Neural crest cell (in vitro differentiated cells): ENCODE data around the gene CACNB4. TPM values are rescaled to one million over a fixed set of nuclear protein-coding genes. Genes with fewer than 3 reads are reported as not detected.
"Not testable (repeated sequence)": the region's sequence is repeated elsewhere in the genome, so short reads cannot be mapped to it uniquely, and the experiment has no call there.

Experiments used
- DNase-seq: peaks from one replicate; pipeline ENCODE4 v3.0.0; 2021; ENCODE audit warnings: low read depth, mixed read lengths, low spot score
- H3K27ac Mint-ChIP-seq: one replicate; pipeline ENCODE4 v1.8.0; 2021; ENCODE audit warnings: mild to moderate bottlenecking, mixed read lengths; ENCODE audit not compliant: unreplicated experiment
- H3K27me3 Mint-ChIP-seq: 2 replicates; pipeline ENCODE4 v1.8.0; 2021; ENCODE audit warnings: low read depth, mild to moderate bottlenecking, mixed read lengths
- H3K36me3 Mint-ChIP-seq: 2 replicates; pipeline ENCODE4 v1.8.0; 2021; ENCODE audit warnings: low read depth, mild to moderate bottlenecking, mixed read lengths
- H3K4me1 Mint-ChIP-seq: 2 replicates; pipeline ENCODE4 v1.8.0; 2021; ENCODE audit warnings: mixed read lengths
- H3K4me3 Mint-ChIP-seq: one replicate; pipeline ENCODE4 v1.8.0; 2021; ENCODE audit warnings: mild to moderate bottlenecking, mixed read lengths
- H3K9me3 Mint-ChIP-seq: 2 replicates; pipeline ENCODE4 v1.8.0; 2021; ENCODE audit warnings: mixed read lengths
- total RNA-seq: library from RNA; stranded (reverse); gene quantifications from 2 replicates; pipeline ENCODE4 v1.2.1, GENCODE V29; 2021
- TF ChIP-seq, protein P1 (sequence below): fragments of 200-600 bp; sonication (generic); conservative IDR thresholded peaks from 2 replicates; pipeline ENCODE4 v1.5.0; 2021; ENCODE audit warnings: antibody characterized with exemption, mild to moderate bottlenecking

Gene CACNB4
- total RNA-seq, 1 donor from 2014 or later = 6.9 TPM

DNA sequence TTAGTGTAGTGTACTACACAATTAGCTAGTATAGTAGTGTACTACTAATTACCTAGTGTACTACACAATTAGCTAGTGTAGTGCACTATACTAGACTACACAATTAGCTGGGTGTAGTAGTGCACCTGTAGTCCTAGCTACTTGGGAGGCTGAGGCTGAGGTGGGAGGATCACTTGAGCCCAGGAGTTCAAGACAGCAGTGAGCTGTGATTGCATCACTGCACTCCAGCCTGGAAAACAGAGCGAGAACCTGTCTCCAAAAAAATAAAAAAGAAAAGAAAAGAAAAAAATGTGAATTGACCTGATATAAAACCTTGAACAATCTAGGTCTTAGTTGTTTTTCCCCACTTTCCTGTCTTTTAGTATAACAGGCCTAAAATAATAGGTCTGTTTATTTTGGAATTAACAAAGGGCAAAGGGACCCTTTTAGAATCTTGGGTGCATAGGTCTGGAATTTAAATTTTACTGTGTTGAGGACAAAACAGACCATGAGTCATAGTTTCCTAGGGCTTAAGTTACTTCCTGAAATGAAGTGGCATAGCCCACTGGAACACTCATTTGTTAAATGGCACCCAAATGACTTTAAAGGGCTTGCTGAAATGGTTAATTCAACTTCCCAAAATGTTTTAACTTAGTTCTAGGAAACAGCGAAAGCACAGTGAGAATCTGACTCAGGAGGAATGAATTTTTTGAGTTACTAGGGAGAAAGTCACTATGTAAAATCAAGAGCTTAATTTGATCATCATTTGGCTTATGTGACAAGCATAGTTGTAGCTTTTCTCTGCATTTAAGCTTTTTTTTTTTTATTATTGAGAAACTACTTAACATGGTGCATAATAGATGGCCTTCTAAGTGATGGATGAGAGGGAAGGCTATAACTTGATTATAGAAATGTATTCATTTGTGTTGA is 219.9 kb downstream of the CACNB4 start:
- TF ChIP-seq, protein P1, sequence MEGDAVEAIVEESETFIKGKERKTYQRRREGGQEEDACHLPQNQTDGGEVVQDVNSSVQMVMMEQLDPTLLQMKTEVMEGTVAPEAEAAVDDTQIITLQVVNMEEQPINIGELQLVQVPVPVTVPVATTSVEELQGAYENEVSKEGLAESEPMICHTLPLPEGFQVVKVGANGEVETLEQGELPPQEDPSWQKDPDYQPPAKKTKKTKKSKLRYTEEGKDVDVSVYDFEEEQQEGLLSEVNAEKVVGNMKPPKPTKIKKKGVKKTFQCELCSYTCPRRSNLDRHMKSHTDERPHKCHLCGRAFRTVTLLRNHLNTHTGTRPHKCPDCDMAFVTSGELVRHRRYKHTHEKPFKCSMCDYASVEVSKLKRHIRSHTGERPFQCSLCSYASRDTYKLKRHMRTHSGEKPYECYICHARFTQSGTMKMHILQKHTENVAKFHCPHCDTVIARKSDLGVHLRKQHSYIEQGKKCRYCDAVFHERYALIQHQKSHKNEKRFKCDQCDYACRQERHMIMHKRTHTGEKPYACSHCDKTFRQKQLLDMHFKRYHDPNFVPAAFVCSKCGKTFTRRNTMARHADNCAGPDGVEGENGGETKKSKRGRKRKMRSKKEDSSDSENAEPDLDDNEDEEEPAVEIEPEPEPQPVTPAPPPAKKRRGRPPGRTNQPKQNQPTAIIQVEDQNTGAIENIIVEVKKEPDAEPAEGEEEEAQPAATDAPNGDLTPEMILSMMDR = no peak
- no peak for DNase-seq
- H3K27me3 Mint-ChIP-seq = no peaks in the 10 kb centered on the region
- no peak overlapping the region for H3K27ac Mint-ChIP-seq
- peaks cover 12% of the 10 kb centered on the region for H3K36me3 Mint-ChIP-seq
- H3K4me3 Mint-ChIP-seq = no peak overlapping the region
- H3K4me1 Mint-ChIP-seq = no peaks in the 10 kb centered on the region
- no peaks in the 10 kb centered on the region for H3K9me3 Mint-ChIP-seq

DNA sequence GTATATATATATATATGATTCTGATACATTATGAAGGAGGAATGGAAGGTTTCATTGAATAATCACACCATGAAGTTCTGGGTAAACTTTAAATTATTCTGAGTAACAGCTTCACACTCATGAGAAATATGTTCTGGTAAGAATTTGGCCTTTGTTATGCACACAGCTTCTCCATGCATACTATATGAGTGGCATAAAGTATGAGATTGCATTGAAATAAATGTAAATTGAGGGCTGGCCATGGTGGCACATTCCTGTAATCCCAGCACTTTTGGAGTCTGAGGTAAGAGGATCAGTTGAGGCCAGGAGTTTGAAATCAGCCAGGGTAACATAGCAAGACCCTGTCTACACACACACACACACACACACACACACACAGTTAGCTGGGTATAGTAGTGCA is 220.6 kb downstream of the CACNB4 start:
- no peaks in the 10 kb centered on the region for H3K4me1 Mint-ChIP-seq
- H3K9me3 Mint-ChIP-seq = peaks cover 2% of the 10 kb centered on the region
- peaks cover 18% of the 10 kb centered on the region for H3K36me3 Mint-ChIP-seq
- H3K27me3 Mint-ChIP-seq = no peaks in the 10 kb centered on the region
- no peak overlapping the region for H3K4me3 Mint-ChIP-seq
- no peak for DNase-seq
- TF ChIP-seq, protein P1 = no peak
- no peak overlapping the region for H3K27ac Mint-ChIP-seq

DNA sequence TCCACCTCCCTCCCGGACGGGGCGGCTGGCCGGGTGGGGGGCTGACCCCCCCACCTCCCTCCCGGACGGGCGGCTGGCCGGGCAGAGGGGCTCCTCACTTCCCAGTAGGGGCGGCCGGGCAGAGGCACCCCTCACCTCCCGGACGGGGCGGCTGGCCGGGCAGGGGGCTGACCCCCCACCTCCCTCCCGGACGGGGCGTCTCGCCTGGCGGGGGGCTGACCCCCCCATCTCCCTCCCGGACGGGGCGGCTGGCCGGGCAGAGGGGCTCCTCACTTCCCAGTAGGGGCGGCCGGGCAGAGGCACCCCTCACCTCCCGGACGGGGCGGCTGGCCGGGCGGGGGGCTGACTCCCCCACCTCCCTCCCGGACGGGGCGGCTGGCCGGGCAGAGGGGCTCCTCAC is 223.2 kb downstream of the CACNB4 start:
- not testable (repeated sequence) for H3K27me3 Mint-ChIP-seq, DNase-seq, H3K4me1 Mint-ChIP-seq, H3K9me3 Mint-ChIP-seq, H3K27ac Mint-ChIP-seq, H3K4me3 Mint-ChIP-seq
- H3K36me3 Mint-ChIP-seq = peaks cover 18% of the 10 kb centered on the region

DNA sequence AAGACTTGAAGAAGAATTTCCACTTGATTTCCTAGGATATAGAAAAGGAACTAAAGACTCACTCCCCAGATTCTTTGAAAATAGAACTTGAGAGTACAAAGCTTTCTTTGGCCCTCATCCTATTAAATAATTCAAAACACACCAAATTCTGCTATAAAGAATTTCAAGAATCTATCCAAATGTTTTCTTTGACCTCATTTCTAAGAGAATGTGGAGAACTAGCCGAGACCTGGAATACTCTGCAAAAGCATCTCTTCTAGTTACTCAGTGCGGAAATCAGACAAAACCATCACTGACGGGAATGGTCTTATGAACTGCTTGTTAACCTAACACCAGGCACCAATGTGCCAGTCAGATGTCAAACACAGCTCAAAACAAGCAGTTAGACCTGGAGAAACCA is 226.4 kb downstream of the CACNB4 start:
- Mint-ChIP-seq H3K4me3 (no peak overlapping the region), H3K27me3 (no peaks in the 10 kb centered on the region), H3K36me3 (peaks cover 12% of the 10 kb centered on the region), H3K4me1 (no peaks in the 10 kb centered on the region), H3K27ac (no peak overlapping the region), H3K9me3 (peaks cover 2% of the 10 kb centered on the region)
- no peak for DNase-seq
- TF ChIP-seq, protein P1 = no peak

DNA sequence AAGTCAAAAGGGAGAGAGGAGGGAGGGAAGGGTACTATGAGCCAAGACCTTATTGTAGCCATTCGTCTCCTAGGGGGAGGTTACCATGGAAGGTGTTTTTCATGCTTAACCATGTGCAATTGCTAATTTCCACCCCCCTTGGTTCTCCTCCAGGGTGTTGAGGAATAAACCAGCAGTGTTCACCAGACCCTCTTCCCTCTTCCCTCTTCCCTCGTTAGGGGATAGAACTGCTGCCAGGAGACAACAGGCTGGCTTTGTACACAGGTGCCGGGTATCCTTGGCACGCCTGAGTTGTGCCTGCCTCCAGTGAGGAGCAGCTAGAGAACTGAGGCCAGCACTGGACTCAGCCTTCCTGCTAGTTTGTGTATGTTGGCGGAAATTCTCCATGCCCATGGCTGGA is 229.6 kb downstream of the CACNB4 start:
- Mint-ChIP-seq H3K27me3 (no peaks in the 10 kb centered on the region), H3K27ac (no peak overlapping the region)
- no peak for DNase-seq

DNA sequence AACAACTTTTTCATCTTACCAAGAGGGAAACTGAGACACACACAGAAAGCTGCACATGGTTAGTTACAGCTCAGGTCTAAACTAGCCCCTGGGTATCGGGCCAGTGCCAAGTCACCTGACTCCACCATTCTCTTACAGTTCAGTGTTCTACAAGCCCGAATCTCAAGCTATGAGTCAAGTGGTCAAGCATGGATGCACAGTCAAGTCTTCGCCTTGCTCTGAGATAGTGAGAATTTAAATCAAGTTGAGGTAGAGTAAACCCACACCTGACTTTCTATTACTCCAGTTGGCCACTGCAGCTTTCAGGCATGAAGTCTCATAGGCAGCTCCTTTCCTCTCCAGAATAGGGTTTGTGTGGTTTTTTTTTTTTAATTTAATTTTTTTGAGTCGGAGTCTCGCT is 236.1 kb downstream of the CACNB4 start:
- no peak overlapping the region for H3K27ac Mint-ChIP-seq
- H3K4me3 Mint-ChIP-seq = no peak overlapping the region
- TF ChIP-seq, protein P1 = no peak
- no peaks in the 10 kb centered on the region for H3K27me3 Mint-ChIP-seq
- DNase-seq = no peak
- no peaks in the 10 kb centered on the region for H3K9me3 Mint-ChIP-seq
- H3K36me3 Mint-ChIP-seq = no peaks in the 10 kb centered on the region
- H3K4me1 Mint-ChIP-seq = no peaks in the 10 kb centered on the region

More for the DNA sequence above, 229.6 kb downstream of the CACNB4 start:
- Mint-ChIP-seq H3K4me1 (no peaks in the 10 kb centered on the region), H3K36me3 (peaks cover 6% of the 10 kb centered on the region), H3K9me3 (peaks cover 2% of the 10 kb centered on the region), H3K4me3 (no peak overlapping the region)
- TF ChIP-seq, protein P1 = no peak
